K562 (cell line): ENCODE measurements around the gene CALY. TPM values are rescaled to one million over a fixed set of nuclear protein-coding genes. Genes with fewer than 3 reads are reported as not detected.

Experiments
- ATAC-seq: fragments of 200-7000 bp; cut with Tn5 transposase; 3 replicates; pipeline ENCODE4 v1.9.1; 2020; ENCODE audit warnings: moderate library complexity
- BruUV-seq: library from RNA; stranded (reverse); fragments of 400-500 nt; replicated peaks from 2 replicates; lab custom pipeline; 2021; lab: Mats Ljungman, UMichigan
- CTCF ChIA-PET: fragments of 300-600 bp; formaldehyde crosslinking; extraction: SDS; loops from one replicate; lab custom pipeline; 2021; ENCODE audit warnings: low intra/inter-chr PET ratio; lab: Yijun Ruan, JAX
- POLR2A ChIA-PET: fragments of 300-600, 350-650 bp; sonication (Branson Sonifier 250); formaldehyde crosslinking; extraction: SDS; loops from one replicate; lab custom pipeline; 2021; ENCODE audit warnings: antibody characterized with exemption, inconsistent platforms; lab: Yijun Ruan, JAX
- DNase-seq, 4 experiments: peaks; one replicate each; pipeline versions ENCODE4 v3.0.0 to v3.0.0-alpha.2; 2011 to 2018; ENCODE audit warnings: low spot score in 3 of 4, mixed read lengths in 3 of 4; ENCODE audit errors: extremely low read depth in 1 of 4
- FAIRE-seq: peaks from 2 replicates; lab custom pipeline; 2011; peaks lifted over from hg19 to GRCh38; lab: Jason Lieb, UNC
- H2AFZ ChIP-seq: 2 replicates; pipeline ENCODE4 v1.6.0; 2011; ENCODE audit warnings: low read depth, low read length, control low read depth, inconsistent platforms
- H3K27ac ChIP-seq: fragments of 200-600 bp; 3 replicates; pipeline ENCODE4 v1.8.0; 2011; ENCODE audit warnings: low read depth, mild to moderate bottlenecking, control low read depth, inconsistent platforms, low read length, moderate library complexity, mixed read lengths; ENCODE audit errors: extremely low read depth
- H3K27me3 ChIP-seq, 2 experiments: fragments of 300-600 bp in 1 of 2; 2 replicates in 1 of 2; 3 replicates in 1 of 2; pipeline versions ENCODE4 v1.6.0 to v1.8.0; 2011; ENCODE audit warnings: inconsistent platforms in 2 of 2, low read length in 2 of 2, mild to moderate bottlenecking in 1 of 2, mixed read lengths in 1 of 2, moderate library complexity in 1 of 2; ENCODE audit not compliant: control insufficient read depth in 2 of 2, insufficient read depth in 2 of 2
- H3K36me3 ChIP-seq: fragments of 300-600 bp; 3 replicates; pipeline ENCODE4 v1.8.0; 2011; ENCODE audit warnings: mild to moderate bottlenecking, low read length, inconsistent platforms; ENCODE audit not compliant: control insufficient read depth, insufficient read depth
- H3K4me1 ChIP-seq, 2 experiments: fragments of 200-600 bp in 1 of 2; replicated peaks in 1 of 2; 2 replicates in 1 of 2; 3 replicates in 1 of 2; pipeline versions ENCODE4 v1.5.1 to v1.8.0; 2011; ENCODE audit warnings: inconsistent platforms in 2 of 2, low read length in 2 of 2, mild to moderate bottlenecking in 1 of 2, mixed read lengths in 1 of 2, moderate library complexity in 1 of 2; ENCODE audit not compliant: control insufficient read depth in 2 of 2, insufficient read depth in 2 of 2
- H3K4me2 ChIP-seq: 2 replicates; pipeline ENCODE4 v1.6.1; 2011; ENCODE audit warnings: low read length, control low read depth, inconsistent platforms, mixed read lengths; ENCODE audit not compliant: insufficient read depth
- H3K4me3 ChIP-seq: fragments of 200-600 bp; sonication (generic), shearing (Covaris generic); 2 replicates; pipeline ENCODE4 v1.5.1; 2016; ENCODE audit warnings: control low read depth, inconsistent platforms
- H3K79me2 ChIP-seq: fragments of 200-600 bp; 3 replicates; pipeline ENCODE4 v1.8.0; 2011; ENCODE audit warnings: low read length, inconsistent platforms; ENCODE audit not compliant: control insufficient read depth, insufficient read depth
- H3K9ac ChIP-seq, 2 experiments: 2 replicates each; pipeline versions ENCODE4 v1.6.0 to v1.6.1; 2011; ENCODE audit warnings: low read depth in 2 of 2, low read length in 2 of 2, control low read depth in 1 of 2, inconsistent platforms in 1 of 2, mild to moderate bottlenecking in 1 of 2, mixed read lengths in 1 of 2; ENCODE audit not compliant: insufficient read depth in 1 of 2
- H3K9me1 ChIP-seq: one replicate; pipeline ENCODE4 v1.6.0; 2011; ENCODE audit warnings: inconsistent platforms, mild to moderate bottlenecking, low read length, moderate library complexity; ENCODE audit not compliant: control insufficient read depth, insufficient read depth
- H3K9me3 ChIP-seq: replicated peaks from 2 replicates; pipeline ENCODE4 v1.5.1; 2011; ENCODE audit warnings: low read depth, low read length, inconsistent platforms; ENCODE audit not compliant: control insufficient read depth, insufficient read depth
- H4K20me1 ChIP-seq: replicated peaks from 2 replicates; pipeline ENCODE4 v1.6.1; 2011; ENCODE audit warnings: low read length, inconsistent platforms, mixed read lengths; ENCODE audit not compliant: control insufficient read depth, insufficient read depth
- GABPA ChIP-seq: fragments of 200-800 bp; sonication (Bioruptor generic); conservative IDR thresholded peaks from 2 replicates; pipeline ENCODE4 v1.6.1; 2016; ENCODE audit warnings: low read depth, missing genetic modification characterization, missing compliant biosample characterization
- GABPB1 ChIP-seq: sonication (generic); formaldehyde crosslinking; IDR thresholded peaks from 2 replicates; pipeline ENCODE4 v1.8.0; 2022; ENCODE audit warnings: mild to moderate bottlenecking, missing genetic modification reagents
- NFIC ChIP-seq: fragments of 450-650 bp; IDR thresholded peaks from 2 replicates; pipeline ENCODE4 v1.6.1; 2017; ENCODE audit warnings: mild to moderate bottlenecking, inconsistent platforms
- ZBTB7A ChIP-seq: IDR thresholded peaks from 2 replicates; pipeline ENCODE4 v1.6.1; 2011; ENCODE audit warnings: low read depth, mild to moderate bottlenecking, low read length, moderate library complexity, borderline replicate concordance; ENCODE audit not compliant: control insufficient read depth
- WGBS: fragments of 100-300 bp; shearing (Covaris generic); methylation state at CpG from one replicate; pipeline ENCODE4 v1.1.6; 2016; ENCODE audit warnings: low coverage, mixed read lengths; ENCODE audit not compliant: insufficient coverage; ENCODE audit errors: missing lambda C conversion rate; 5-methylcytosine and 5-hydroxymethylcytosine counted together
- in situ Hi-C: fragments of 300-500 bp; cut with MboI; formaldehyde crosslinking; loops from 4 replicates; pipeline ENCODE4 v1.15.0; 2018; ENCODE audit warnings: inconsistent platforms, mixed read lengths
- intact Hi-C: fragments of 100-400 bp; cut with micrococcal nuclease; formaldehyde crosslinking; loops from 2 replicates; pipeline ENCODE4 v1.14.2; 2022
- polyA plus RNA-seq, 8 experiments: library from polyadenylated mRNA; depleted of rRNA in 4 of 8; stranded (reverse) in 5 of 8; unstranded in 3 of 8; fragments of >200 nt; fragmentation: Nextera tagmentation in 2 of 8; fragmentation: Illumina TruSeq in 1 of 8; extraction: Ambion mirVana in 2 of 8; extraction: Trizol in 1 of 8; gene quantifications; 2 replicates each; pipeline versions ENCODE4 v1.2.1 to v1.2.3, GENCODE V29; 2011 to 2014; ENCODE audit warnings: inconsistent platforms in 1 of 8, missing spikeins in 1 of 8
- total RNA-seq, 7 experiments: library from RNA; depleted of rRNA in 6 of 7; stranded (reverse); fragments of >200 nt in 6 of 7; fragmentation: Illumina TruSeq in 2 of 7; extraction: Trizol in 2 of 7; gene quantifications; 2 replicates each; pipeline versions ENCODE4 v1.2.1 to v1.2.3, GENCODE V29; 2011 to 2021; ENCODE audit warnings: low replicate concordance in 1 of 7
- TF ChIP-seq, protein P1 (sequence below), 2 experiments: fragments of 450-650 bp; conservative IDR thresholded peaks; 2 replicates each; pipeline ENCODE4 v1.6.1; 2017; ENCODE audit warnings: mild to moderate bottlenecking in 2 of 2, moderate library complexity in 2 of 2
- TF ChIP-seq, protein P2 (sequence below), 3 experiments: fragments of 200-800 bp in 1 of 3; fragments of 250-450 bp in 1 of 3; fragments of 450-650 bp in 1 of 3; sonication (Bioruptor Pico) in 1 of 3; sonication (Bioruptor generic) in 1 of 3; formaldehyde crosslinking in 1 of 3; IDR thresholded peaks; 2 replicates each; pipeline versions ENCODE4 v1.6.1 to v1.8.0; 2016 to 2022; ENCODE audit warnings: mild to moderate bottlenecking in 2 of 3, missing genetic modification characterization in 2 of 3, missing compliant biosample characterization in 1 of 3, moderate library complexity in 1 of 3

CALY gene
- total and polyA plus RNA-seq, 9 of the 15 experiments (the other 6 are each of a cell fraction or from before 2014, with no cell fraction given) = not detected

DNA sequence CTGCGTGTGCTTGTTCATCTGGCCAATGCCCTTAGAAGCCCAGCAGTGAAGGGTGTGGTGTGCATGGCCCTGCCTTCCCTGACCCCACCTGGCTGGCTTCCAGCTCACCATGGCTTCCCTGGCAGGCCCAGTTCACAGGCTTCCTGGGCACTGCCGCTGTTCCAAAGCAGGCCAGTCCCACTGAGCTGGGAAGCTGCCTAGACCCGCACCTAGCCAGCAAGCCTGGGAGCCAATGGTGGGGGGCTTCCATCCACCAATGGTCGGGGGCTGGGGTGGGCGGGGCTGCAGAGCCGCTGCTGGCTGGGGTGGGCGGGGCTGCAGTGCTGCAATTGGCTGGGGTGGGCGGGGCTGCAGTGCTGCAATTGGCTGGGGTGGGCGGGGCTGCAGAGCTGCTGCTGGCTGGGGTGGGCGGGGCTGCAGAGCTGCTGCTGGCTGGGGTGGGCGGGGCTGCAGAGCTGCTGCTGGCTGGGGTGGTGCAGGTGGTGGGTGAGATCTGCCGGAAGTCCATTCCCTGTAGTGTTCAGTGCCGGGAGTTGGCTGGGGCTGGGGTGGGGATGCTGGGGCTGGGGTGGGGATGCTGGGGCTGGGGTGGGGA, 12.4 kb downstream of the CALY start:
- peak; percentile 94 for ATAC-seq
- Histone ChIP-seq H2AFZ (peak overlapping the region; percentile 87), H4K20me1 (no peaks in the 10 kb centered on the region), H3K27ac (no peak overlapping the region), H3K79me2 (no peaks in the 10 kb centered on the region), H3K4me2 (peak overlapping the region; percentile 70), H3K4me3 (peak overlapping the region; percentile 33), H3K36me3 (no peaks in the 10 kb centered on the region)
- DNase-seq = peak; percentile 66 to 75 (median 66)
- CTCF ChIA-PET = no interaction called here
- intact Hi-C loops = loop anchor here (10.0 kb wide), 2 partner anchors 71 to 161 kb away; partner anchors contain the start of gene MTG1
- in situ Hi-C loops = no loop called here
- TF ChIP-seq, protein P1, sequence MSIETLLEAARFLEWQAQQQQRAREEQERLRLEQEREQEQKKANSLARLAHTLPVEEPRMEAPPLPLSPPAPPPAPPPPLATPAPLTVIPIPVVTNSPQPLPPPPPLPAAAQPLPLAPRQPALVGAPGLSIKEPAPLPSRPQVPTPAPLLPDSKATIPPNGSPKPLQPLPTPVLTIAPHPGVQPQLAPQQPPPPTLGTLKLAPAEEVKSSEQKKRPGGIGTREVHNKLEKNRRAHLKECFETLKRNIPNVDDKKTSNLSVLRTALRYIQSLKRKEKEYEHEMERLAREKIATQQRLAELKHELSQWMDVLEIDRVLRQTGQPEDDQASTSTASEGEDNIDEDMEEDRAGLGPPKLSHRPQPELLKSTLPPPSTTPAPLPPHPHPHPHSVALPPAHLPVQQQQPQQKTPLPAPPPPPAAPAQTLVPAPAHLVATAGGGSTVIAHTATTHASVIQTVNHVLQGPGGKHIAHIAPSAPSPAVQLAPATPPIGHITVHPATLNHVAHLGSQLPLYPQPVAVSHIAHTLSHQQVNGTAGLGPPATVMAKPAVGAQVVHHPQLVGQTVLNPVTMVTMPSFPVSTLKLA (conservative IDR thresholded peaks at IDR 0.05) = 0 out of 4 replicates have a peak, but pooled peaks of 1 of the 2 experiments have one; percentile 31
- TF ChIP-seq, protein P2, sequence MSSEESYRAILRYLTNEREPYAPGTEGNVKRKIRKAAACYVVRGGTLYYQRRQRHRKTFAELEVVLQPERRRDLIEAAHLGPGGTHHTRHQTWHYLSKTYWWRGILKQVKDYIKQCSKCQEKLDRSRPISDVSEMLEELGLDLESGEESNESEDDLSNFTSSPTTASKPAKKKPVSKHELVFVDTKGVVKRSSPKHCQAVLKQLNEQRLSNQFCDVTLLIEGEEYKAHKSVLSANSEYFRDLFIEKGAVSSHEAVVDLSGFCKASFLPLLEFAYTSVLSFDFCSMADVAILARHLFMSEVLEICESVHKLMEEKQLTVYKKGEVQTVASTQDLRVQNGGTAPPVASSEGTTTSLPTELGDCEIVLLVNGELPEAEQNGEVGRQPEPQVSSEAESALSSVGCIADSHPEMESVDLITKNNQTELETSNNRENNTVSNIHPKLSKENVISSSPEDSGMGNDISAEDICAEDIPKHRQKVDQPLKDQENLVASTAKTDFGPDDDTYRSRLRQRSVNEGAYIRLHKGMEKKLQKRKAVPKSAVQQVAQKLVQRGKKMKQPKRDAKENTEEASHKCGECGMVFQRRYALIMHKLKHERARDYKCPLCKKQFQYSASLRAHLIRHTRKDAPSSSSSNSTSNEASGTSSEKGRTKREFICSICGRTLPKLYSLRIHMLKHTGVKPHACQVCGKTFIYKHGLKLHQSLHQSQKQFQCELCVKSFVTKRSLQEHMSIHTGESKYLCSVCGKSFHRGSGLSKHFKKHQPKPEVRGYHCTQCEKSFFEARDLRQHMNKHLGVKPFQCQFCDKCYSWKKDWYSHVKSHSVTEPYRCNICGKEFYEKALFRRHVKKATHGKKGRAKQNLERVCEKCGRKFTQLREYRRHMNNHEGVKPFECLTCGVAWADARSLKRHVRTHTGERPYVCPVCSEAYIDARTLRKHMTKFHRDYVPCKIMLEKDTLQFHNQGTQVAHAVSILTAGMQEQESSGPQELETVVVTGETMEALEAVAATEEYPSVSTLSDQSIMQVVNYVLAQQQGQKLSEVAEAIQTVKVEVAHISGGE (CRISPR knock-in tag; IDR thresholded peaks at IDR 0.05) = no peak
- TF ChIP-seq GABPB1 (CRISPR knock-in tag) (peak; percentile 76), GABPA (tag) (peak; percentile 79), NFIC (peak; percentile 91), ZBTB7A (0 out of 2 replicates have a peak, but pooled peaks have one; percentile 24)
- TF ChIP-seq, all 486 proteins: peak for 5
- POLR2A ChIA-PET = no interaction called here
- BruUV-seq = no TSS peak
- no peaks in the 10 kb centered on the region; a peak in 1 of 5 replicates for H3K27me3 ChIP-seq
- FAIRE-seq = no peak
- peak overlapping the region in 1 of 2 experiments; percentile 76; a peak in 2 of 4 replicates for H3K9ac ChIP-seq
- H3K4me1 ChIP-seq = peaks cover 0 to 49% of the 10 kb centered on the region in 2 experiments; a peak in 3 of 5 replicates
- no peaks in the 10 kb centered on the region for H3K9me3 ChIP-seq
- H3K9me1 ChIP-seq = no peaks in the 10 kb centered on the region
- 0% methylated on average over 3 of the region's 13 CpGs for WGBS
